GM19452 (cell line): ENCODE results near the gene UNC13B.

ENCODE experiments used
- ATAC-seq: cut with Tn5 transposase; IDR thresholded peaks from one replicate; pipeline ENCODE4 v1.9.1; 2021; ENCODE audit not compliant: unreplicated experiment

Gene UNC13B

DNA sequence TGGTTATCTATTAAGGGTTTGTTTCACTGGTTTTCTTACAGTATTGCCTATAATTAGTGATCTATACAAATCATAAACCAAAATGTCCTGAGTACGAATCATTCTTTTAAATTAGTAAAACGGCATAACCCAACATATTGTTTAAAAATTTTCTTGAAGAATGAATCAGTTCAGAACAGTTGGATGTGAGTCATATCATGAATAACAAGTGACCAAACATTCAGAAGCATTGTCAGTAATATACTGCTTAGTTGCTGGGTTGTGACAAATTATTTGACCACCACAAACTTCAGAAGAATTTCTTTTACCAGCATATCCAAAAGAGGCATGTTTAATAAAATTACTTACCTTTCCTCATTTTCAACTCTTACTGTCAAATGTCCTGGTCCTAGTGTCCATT is 111.2 kb downstream of the UNC13B start:
- no peak for ATAC-seq

DNA sequence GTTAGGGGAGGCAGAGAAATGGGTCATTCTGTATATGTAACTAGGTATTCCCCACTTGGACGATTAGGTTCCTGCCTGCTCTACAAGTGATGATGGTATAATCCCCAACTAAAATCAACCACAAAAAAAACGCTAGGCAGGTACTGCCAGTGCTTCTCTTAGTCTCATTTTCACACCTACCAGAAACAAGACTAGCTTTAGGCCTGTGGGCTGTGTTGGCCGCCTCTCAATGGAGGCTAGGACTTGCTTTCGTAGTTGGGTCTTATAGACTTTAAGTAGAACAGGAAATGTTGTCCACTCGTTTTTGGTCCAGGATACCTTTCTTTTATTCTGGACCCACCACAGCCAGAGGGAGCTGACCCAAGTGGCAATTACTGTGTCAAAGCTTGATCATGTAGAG is 111.8 kb downstream of the UNC13B start:
- no peak for ATAC-seq

DNA sequence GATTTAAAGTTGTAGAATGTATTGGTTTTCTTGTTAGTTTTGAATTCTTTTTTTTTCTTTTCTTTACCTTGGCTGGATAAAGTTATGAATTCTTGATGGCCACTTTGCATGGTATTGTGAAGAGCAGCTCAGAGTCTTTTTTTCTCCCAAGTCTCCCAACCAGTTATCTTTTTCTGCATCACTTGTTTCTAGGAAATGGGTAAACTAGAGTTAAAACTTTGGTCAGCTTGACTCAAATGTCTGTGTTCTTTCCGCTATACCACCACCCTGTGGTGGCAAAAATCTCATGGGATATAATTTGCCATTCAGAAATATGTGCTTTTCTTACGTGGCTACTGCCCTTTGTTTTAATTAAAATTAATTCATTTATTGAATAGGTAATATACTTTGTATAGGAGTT is 113.2 kb downstream of the UNC13B start:
- ATAC-seq: no peak

DNA sequence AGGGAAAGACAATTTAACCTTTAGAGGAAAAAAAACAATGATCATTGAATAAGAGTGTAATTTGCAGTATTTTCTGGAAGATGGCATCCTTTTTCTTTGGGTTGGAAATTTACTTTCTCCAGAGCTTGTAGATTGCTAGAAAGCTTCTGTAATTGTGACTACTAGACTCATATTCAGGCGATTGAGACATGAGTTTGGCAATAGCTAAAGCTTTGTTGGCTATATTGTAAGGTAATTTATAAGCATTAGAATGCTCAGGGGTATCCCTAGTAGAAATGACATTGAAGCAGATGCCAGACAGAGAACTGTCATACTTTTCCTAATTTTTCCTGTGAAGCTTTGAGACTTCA is 115.3 kb downstream of the UNC13B start:
- no peak for ATAC-seq

DNA sequence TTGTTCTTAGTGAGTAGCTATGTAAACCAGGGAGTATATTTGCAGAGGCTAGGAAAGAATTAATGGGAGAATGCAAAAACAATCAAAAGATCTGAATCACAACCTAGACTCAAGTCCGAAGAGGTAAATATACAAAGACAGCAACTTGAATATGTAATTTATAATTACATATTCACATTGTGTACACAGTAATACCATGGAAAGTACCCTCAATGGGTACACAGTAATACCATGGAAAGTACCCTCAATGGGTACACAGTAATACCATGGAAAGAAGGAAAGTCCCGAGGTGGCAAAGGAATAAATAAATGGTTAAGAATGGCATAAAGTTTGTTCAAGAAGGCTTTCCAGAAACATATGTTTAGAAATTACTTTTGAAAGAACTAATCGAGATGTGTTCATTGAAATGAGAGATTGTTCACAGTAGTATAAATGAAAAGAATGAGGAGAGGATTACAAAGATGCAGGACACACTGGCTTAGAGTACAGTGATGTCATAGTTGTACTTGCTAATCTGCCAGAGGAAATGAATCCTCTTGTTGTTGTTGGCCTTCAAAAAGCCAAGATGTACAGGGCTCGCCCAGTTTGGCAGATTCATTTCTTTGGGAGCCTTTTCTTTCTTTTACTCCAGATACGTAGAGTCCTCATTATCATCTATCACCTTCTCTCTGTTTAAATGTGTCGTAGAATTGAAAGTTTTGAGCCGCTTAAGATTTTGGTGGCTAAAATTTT is 116.0 kb downstream of the UNC13B start:
- ATAC-seq: no peak

DNA sequence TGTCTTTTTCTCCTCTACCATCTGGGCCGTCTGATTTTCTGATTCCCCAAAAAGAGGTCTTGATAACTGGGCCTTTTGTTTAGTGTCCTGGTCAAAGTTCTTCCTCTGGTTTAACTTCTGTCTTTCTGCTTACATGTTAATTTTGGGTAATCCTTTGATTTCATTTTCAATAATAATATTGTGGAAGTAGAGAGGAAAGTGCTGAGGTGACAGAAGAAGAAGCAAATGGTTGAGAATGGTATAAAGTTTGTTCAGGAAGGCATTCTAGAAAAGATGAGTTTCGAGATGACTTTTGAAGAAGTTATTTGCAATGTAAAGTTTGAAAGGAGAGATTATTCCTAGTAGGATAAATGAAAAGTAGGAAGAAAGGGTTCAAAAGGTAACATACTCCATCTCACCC is 118.1 kb downstream of the UNC13B start:
- no peak for ATAC-seq

DNA sequence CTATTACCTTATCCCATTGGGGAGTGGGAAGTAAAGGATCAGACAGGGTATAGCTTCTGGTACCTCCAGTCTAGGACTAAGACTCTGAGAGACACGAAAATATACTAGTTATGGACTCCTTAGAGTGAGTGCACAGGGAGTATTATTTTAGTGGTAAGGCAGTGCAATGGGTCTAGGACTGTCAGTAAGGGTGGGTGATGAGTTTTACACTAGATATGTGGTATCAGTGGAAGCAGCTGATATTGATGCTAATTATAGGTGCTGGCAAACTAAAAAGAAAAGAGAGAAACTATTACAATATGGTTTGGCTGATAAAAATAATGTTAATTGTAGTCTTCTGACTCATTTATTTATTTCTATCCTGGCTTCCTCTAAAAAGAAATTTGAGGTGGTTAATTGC is 118.6 kb downstream of the UNC13B start:
- no peak for ATAC-seq

DNA sequence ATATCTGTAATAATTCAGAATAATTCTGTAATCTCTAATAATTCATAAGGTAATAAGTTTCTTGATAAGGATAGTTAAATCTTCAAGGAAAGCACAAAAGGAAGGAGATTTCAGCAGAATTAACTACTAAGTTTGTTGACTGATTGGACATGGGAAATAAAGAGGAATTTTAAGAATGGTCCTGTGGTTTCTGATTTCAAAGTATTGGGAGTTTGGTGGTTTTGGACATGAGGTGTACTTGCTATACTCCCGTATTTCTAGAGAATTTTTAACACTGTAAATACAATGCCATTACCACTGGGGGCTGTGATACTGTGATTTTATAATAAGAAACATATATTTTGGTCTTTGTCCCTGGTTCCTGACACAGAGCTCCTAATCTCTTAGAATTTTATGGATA is 123.9 kb downstream of the UNC13B start:
- ATAC-seq: no peak

DNA sequence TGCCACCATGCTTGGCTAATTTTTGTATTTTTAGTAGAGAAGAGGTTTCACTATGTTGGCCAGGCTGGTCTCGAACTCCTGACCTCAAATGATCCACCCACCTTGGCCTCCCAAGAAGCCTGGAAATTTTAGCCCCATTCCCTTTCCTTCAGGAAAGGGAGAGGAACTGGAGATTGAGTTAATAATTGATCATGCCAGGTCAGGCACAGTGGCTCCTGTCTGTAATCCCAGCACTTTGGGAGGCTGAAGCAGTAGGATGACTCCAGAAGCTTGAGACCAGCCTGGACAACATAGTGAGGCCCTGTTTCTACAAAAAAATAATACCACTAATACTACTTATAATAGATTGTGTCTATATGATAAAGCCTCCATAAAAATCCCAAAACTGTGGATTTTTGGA is 124.6 kb downstream of the UNC13B start:
- no peak for ATAC-seq

DNA sequence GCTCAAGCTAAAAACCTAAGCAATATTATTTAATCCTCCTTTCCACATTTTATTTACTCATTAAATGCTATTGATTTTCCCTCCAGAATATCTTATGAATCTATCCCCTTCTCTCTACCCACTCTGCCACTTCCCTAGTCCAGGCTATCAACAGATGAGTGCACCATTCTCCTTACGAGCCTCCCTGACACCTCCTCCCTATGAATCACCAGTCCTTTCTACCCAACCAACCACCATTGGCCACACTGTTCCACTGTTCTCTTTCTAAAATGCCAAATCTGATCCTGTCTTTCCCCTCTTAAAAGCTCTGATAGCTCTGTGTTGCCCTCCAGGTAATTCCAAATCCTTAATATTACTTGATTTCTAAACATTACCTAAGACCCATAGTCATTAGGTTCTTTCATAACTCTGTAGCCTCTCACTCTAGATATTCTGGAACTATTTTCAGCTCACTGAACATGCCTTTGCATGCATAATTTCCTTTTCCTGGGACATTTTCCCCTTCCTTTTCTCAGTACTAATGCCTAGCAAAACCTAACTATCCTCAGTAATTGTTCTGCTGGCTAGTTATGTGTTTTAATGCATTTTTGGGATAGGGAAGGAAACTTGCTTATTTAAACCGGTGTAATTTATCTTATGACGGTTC is 126.3 kb downstream of the UNC13B start:
- no peak for ATAC-seq

DNA sequence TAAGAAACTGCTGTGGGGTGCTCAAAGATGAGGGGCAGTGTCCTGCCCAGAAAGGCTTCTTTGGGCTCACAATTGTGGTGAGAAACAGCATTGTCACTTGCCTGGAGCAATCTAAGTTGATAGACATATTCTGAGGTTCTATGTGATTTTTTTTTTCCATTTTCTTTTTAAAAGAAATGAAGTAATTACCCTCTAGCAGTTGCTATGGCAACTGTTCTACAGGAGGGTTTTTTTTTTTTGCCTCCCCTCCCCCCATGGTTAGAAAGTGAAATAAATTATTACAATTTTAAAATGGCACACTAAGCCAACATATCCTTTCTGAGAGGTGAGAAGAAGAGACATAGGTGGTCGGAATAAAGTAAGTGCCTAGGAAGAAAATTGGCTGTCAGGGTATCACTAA is 127.0 kb downstream of the UNC13B start:
- ATAC-seq: no peak

DNA sequence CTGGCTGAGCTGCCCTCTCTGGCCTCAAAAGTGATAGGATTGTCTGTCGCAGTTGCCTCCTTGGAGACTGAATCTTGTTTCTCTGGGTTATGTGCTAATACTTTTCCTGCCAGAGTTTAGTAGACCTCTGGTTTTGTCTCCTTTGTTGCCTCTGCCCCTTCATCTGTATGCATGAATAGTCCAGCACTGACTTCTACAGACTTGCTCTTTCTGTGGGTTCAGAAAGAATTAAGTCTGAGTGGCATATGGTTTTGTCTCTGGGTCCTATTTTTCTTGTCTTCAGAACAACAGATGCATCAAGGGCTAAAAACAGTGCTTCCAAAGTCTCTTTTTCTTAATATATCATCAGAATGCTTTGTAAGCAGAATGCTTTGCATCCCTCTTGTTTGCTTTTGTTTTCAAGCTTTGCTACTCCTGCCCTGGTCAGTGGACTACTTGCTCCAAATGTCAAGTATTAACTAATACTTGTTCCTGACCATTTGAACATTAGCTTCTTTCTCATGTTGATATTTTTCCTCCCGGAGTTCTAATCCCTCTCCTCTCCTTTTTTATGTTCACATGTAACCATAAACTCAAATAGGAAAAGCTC is 131.7 kb downstream of the UNC13B start:
- no peak for ATAC-seq

DNA sequence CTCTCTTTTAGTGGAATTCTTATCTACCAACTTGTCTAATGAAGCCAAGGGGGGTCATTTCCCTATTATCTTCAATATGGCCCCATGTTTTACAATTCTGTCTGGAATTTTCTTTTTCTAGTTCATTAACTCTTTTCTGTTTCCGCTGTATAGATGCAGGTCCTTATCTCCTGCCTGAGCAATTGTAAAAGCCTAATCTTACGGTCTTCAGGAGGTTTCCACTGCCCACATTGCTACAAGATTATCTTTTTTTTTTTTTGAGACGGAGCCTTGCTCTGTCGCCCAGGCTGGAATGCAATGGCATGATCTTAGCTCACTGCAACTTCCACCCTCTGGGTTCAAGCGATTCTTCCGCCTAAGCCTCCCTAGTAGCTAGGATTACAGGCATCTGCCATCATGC is 132.3 kb downstream of the UNC13B start:
- ATAC-seq: no peak

DNA sequence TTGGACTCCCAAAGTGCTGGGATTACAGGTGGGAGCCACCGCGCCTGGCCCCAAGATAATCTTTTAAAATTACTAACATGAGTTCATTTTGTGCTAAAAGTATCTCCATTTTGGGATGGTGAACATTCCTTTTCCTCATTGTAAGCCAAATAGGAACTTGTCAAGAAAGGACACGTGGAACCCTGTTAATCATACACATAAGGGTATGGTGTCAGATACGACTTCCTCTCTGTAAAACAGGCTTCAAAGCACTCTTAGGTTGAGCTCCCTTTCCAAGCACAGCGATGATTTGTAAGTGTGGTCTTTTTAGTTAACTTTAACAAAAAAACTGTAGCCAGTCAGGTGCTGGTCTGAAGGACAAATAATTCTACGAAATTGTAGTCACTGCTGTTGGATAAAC is 132.7 kb downstream of the UNC13B start:
- no peak for ATAC-seq

DNA sequence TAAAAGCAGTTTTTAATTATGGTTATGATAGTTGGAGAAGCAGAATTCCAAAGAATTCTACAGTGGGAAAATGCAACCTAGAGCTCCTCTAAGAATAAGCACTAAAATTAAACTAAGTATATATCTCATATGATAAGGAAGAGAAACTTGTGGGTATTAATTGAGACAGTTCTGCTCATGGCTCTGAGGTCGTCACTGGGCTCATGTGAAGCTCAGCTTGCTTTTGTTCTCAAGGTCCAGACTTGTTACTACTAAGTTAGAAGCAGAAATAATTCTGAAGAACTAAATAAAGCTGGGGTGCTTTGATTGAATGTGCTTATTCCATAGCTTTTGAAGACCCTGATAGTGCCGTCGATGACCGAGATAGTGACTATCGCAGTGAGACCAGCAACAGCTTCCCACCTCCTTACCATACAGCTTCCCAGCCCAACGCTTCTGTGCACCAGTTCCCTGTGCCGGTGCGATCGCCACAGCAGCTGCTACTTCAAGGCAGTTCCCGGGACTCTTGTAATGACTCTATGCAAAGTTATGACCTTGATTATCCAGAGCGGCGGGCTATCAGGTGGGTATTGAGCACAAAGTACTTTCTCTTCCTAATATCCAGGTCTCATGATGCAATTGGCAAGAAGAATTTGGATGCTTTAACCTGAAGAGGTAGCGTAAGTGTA is 133.7 kb downstream of the UNC13B start:
- ATAC-seq: no peak

DNA sequence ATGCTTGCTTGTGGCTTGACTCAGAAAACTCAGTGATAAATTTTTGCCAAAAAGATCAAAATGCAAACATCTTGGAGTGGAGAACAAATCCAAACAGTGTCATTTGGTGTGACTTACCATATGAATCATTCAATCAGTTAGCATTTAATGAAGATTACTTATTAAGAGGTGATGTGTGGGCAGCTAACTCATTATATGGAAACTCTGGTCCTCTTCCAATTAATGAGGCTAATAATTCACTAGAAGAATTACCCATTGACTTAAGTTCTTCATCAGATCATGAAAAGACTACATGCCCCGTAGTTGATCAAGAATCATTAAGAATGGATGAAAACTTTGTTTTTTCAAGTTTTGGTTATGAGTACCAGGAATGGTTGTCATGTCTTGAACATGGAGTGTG is 141.8 kb downstream of the UNC13B start:
- no peak for ATAC-seq

DNA sequence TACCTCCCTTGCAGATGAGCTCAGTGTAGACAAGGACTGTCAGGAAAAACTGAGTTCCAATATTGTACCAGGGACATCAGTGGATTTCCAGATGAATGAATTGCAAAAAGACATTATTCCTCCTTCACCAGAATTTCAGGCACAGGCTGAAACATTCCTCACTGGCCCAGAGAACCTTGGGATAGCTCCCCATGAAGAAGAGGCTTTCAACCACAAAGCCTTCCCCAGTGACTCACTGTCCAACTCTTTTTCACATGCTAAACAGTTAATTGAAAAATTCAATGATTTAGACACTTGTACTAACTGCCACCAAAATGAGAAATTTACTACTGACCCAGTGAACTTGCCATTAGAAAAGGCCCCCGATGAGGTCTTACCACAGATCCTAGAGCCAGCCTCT is 144.5 kb downstream of the UNC13B start:
- no peak for ATAC-seq

DNA sequence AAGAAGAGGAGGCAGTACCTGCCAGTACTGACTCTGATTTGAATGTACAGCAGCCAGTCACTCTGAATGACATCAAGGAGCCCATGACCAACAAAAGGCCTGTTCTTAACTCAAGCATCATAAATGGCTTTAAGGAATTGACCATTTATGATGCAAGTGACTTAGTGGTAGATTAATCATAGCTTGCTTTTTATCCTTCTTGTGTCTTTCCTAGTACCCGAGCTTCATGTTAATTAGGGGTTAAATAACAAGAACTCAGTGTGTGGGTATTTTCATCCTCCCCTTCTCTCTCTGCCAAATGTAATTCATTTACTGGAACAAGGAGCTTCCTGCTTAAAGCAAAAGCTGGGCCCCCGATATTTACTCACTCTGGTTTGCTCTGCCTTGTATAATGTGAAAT is 146.5 kb downstream of the UNC13B start:
- ATAC-seq: no peak

DNA sequence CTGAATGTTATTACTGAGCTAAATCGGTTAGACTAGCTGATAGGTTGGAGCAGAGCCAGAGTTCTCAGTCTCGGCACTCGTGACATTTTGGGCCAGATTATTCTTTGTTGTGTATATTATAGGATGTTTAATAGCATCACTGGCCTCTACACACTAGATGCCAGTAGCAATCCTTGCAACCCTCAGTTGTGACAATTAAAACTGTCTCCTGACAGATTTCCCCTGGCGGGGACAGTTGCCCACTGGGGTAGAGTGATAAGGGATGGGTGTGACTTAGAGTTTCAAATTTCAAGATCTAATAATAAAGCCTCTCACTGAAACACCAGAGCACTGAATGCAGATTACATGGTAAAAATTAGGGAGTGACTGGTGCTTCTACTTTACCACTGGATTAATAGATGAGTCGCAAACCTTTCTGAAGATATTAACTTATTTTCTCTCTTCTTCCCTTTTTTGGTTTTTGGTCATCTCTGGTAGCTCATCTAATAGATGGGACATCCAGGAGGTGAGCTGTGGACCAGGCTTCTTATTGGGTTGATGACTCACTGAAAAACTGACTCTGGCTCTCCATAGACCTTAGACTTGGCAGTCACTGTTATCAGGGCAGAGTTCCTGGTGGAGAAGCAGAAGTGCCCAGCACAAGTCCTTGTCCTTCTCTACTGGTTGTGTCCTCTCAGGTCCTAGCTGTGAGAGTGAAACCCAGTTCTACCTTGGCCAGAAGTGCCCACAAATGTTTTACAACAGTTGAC is 150.3 kb downstream of the UNC13B start:
- ATAC-seq: no peak

DNA sequence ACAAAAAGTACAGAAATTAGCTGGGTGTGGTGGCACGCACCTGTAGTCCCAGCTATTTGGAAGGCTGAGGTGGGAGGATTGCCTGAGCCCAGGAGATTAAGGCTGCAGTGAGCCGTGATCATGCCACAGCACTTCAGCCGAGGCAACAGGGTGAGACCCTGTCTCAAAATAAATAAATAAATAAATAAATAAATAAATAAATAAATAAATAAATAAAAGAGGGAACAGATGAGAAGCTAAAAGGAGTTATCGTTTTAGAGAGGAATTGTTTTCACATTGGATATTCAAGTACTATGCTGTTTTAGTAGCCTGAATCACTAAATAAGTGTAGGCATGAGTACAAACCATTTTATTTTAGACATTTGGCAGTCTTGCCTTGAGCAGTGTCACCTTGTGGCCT is 151.7 kb downstream of the UNC13B start:
- no peak for ATAC-seq

DNA sequence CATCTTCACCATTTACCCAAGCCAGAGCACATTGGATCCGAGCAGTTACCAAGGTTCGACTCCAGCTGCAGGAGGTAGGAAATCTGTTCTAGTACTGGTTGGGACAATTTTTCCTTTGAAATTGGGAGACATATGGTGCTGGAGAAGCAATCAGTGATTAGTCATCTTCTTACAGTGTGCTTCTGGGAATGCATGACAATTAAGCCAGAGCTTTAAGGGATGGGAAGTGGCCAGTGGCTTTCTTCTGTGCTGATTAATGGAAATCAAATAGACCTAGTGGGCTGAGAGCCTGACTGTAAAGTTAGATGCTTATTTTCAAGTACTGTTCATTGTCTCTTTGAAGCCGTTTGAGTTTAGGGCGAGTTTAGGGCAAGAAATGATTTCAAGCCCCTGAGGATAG is 152.1 kb downstream of the UNC13B start:
- no peak for ATAC-seq
